Mesenchymal stem cell (in vitro differentiated cells and primary cell): ENCODE results near the gene RBFOX1.

Experiments used
- DNase-seq: peaks from one replicate; pipeline ENCODE4 v3.0.0-alpha.2; 2013
- H2AFZ ChIP-seq: one replicate; pipeline ENCODE4 v1.6.1; 2013; ENCODE audit warnings: low read depth, mild to moderate bottlenecking, control low read depth, inconsistent platforms, low read length, moderate library complexity
- H2AK5ac ChIP-seq: 2 replicates; pipeline ENCODE4 v1.6.1; 2013; ENCODE audit warnings: low read length, moderate library complexity, mild to moderate bottlenecking, inconsistent platforms; ENCODE audit not compliant: severe bottlenecking
- H2BK120ac ChIP-seq: one replicate; pipeline ENCODE4 v1.6.1; 2013; ENCODE audit warnings: low read depth, mild to moderate bottlenecking, inconsistent platforms, low read length, moderate library complexity
- H2BK12ac ChIP-seq, 2 experiments: one replicate each; pipeline ENCODE4 v1.6.1; 2013; ENCODE audit warnings: inconsistent platforms in 2 of 2, low read length in 2 of 2, mild to moderate bottlenecking in 2 of 2, moderate library complexity in 2 of 2, control low read depth in 1 of 2
- H2BK15ac ChIP-seq: one replicate; pipeline ENCODE4 v1.6.1; 2013; ENCODE audit warnings: mild to moderate bottlenecking, low read depth, inconsistent platforms; ENCODE audit not compliant: poor library complexity, severe bottlenecking
- H2BK5ac ChIP-seq: 2 replicates; pipeline ENCODE4 v1.6.1; 2013; ENCODE audit warnings: low read depth, mild to moderate bottlenecking, low read length, control low read depth, inconsistent platforms; ENCODE audit not compliant: poor library complexity, severe bottlenecking
- H3K14ac ChIP-seq, 2 experiments: one replicate each; pipeline ENCODE4 v1.6.1; 2013; ENCODE audit warnings: inconsistent platforms in 2 of 2, low read length in 2 of 2, control low read depth in 1 of 2, mild to moderate bottlenecking in 1 of 2, moderate library complexity in 1 of 2
- H3K18ac ChIP-seq, 2 experiments: one replicate each; pipeline ENCODE4 v1.6.1; 2013; ENCODE audit warnings: inconsistent platforms in 2 of 2, low read length in 2 of 2, control low read depth in 1 of 2, low read depth in 1 of 2, mild to moderate bottlenecking in 1 of 2
- H3K23ac ChIP-seq, 2 experiments: one replicate each; pipeline ENCODE4 v1.6.1; 2013; ENCODE audit warnings: inconsistent platforms in 2 of 2, low read length in 2 of 2, mild to moderate bottlenecking in 2 of 2, moderate library complexity in 2 of 2, control low read depth in 1 of 2
- H3K27ac ChIP-seq: 2 replicates; pipeline ENCODE4 v1.5.1; 2013; ENCODE audit warnings: mild to moderate bottlenecking, moderate library complexity, low read length, control low read depth, inconsistent platforms; ENCODE audit not compliant: poor library complexity, severe bottlenecking
- H3K27me3 ChIP-seq, 2 experiments: 2 replicates each; pipeline versions ENCODE4 v1.6.1 to v1.7.0; 2013; ENCODE audit warnings: low read length in 2 of 2, mild to moderate bottlenecking in 2 of 2, moderate library complexity in 2 of 2, control low read depth in 1 of 2, inconsistent platforms in 1 of 2; ENCODE audit not compliant: control insufficient read depth in 1 of 2, insufficient read depth in 1 of 2
- H3K36me3 ChIP-seq, 2 experiments: 2 replicates each; pipeline versions ENCODE4 v1.6.1 to v1.7.0; 2013; ENCODE audit warnings: low read length in 2 of 2, control low read depth in 1 of 2, inconsistent platforms in 1 of 2, low read depth in 1 of 2, mild to moderate bottlenecking in 1 of 2; ENCODE audit not compliant: insufficient read depth in 2 of 2, control insufficient read depth in 1 of 2
- H3K4ac ChIP-seq, 2 experiments: one replicate each; pipeline ENCODE4 v1.6.1; 2013; ENCODE audit warnings: inconsistent platforms in 2 of 2, low read length in 2 of 2, mild to moderate bottlenecking in 2 of 2, moderate library complexity in 2 of 2, control low read depth in 1 of 2, low read depth in 1 of 2
- H3K4me1 ChIP-seq: 2 replicates; pipeline ENCODE4 v1.6.1; 2013; ENCODE audit warnings: low read depth, low read length, control low read depth; ENCODE audit not compliant: control insufficient read depth, insufficient read depth
- H3K4me2 ChIP-seq: 2 replicates; pipeline ENCODE4 v1.6.1; 2013; ENCODE audit warnings: low read length, mild to moderate bottlenecking, inconsistent platforms; ENCODE audit not compliant: poor library complexity, severe bottlenecking
- H3K4me3 ChIP-seq, 2 experiments: 2 replicates each; pipeline versions ENCODE4 v1.5.1 to v1.7.0; 2013; ENCODE audit warnings: low read length in 2 of 2, mild to moderate bottlenecking in 2 of 2, control low read depth in 1 of 2, low read depth in 1 of 2; ENCODE audit not compliant: insufficient read depth in 1 of 2
- H3K79me1 ChIP-seq: replicated peaks from 2 replicates; pipeline ENCODE4 v1.6.1; 2013; ENCODE audit warnings: mild to moderate bottlenecking, control low read depth, low read length, inconsistent platforms; ENCODE audit not compliant: poor library complexity, severe bottlenecking
- H3K9ac ChIP-seq: 2 replicates; pipeline ENCODE4 v1.7.0; 2013; ENCODE audit warnings: mild to moderate bottlenecking, low read length, moderate library complexity
- H3K9me3 ChIP-seq: 2 replicates; pipeline ENCODE4 v1.7.0; 2013; ENCODE audit warnings: mild to moderate bottlenecking, low read length; ENCODE audit not compliant: control insufficient read depth
- H4K8ac ChIP-seq: one replicate; pipeline ENCODE4 v1.6.1; 2013; ENCODE audit warnings: inconsistent platforms, mild to moderate bottlenecking, low read length, moderate library complexity
- H4K91ac ChIP-seq: one replicate; pipeline ENCODE4 v1.6.1; 2013; ENCODE audit warnings: mild to moderate bottlenecking, low read length, inconsistent platforms
- WGBS: methylation state at CpG from one replicate; pipeline ENCODE4 v1.1.7; 2013; ENCODE audit warnings: mixed read lengths; 5-methylcytosine and 5-hydroxymethylcytosine counted together

RBFOX1 gene

GRCh38 chr16:7319514-7319913 is 13.1 kb upstream of the RBFOX1 start:
- no peak overlapping the region for H2AFZ ChIP-seq
- no peaks in the 10 kb centered on the region for H3K4me1 ChIP-seq
- no peak overlapping the region for H3K4me3 ChIP-seq
- no peak overlapping the region for H3K23ac ChIP-seq
- H3K4ac ChIP-seq: no peak overlapping the region
- H4K8ac ChIP-seq: no peak overlapping the region
- no peaks in the 10 kb centered on the region for H3K79me1 ChIP-seq
- 91% methylated on average over 4 of the region's 4 CpGs for WGBS
- H3K36me3 ChIP-seq: no peaks in the 10 kb centered on the region
- peaks cover 6% of the 10 kb centered on the region for H3K9me3 ChIP-seq
- no peak overlapping the region for H2BK5ac ChIP-seq
- no peak overlapping the region for H2BK120ac ChIP-seq
- H3K27ac ChIP-seq: no peak overlapping the region
- H2AK5ac ChIP-seq: no peak overlapping the region
- H3K4me2 ChIP-seq: no peak overlapping the region
- no peak overlapping the region for H4K91ac ChIP-seq
- H3K27me3 ChIP-seq: no peaks in the 10 kb centered on the region
- no peak overlapping the region for H3K9ac ChIP-seq
- H2BK12ac ChIP-seq: no peak overlapping the region
- no peak overlapping the region for H3K14ac ChIP-seq
- no peak overlapping the region for H3K18ac ChIP-seq
- no peak for DNase-seq
- no peak overlapping the region for H2BK15ac ChIP-seq

GRCh38 chr16:7321661-7322060 is 11.0 kb upstream of the RBFOX1 start:
- Histone ChIP-seq H3K18ac (no peak overlapping the region), H3K4me2 (no peak overlapping the region), H4K91ac (no peak overlapping the region), H2AFZ (no peak overlapping the region), H3K14ac (no peak overlapping the region), H3K27ac (no peak overlapping the region), H3K9ac (no peak overlapping the region), H3K9me3 (peaks cover 6% of the 10 kb centered on the region), H3K4me1 (no peaks in the 10 kb centered on the region), H3K23ac (no peak overlapping the region), H4K8ac (no peak overlapping the region), H3K27me3 (no peaks in the 10 kb centered on the region), H3K4me3 (no peak overlapping the region), H2AK5ac (no peak overlapping the region), H3K79me1 (no peaks in the 10 kb centered on the region), H3K36me3 (no peaks in the 10 kb centered on the region), H2BK5ac (no peak overlapping the region), H2BK120ac (no peak overlapping the region), H3K4ac (no peak overlapping the region), H2BK12ac (no peak overlapping the region), H2BK15ac (no peak overlapping the region)
- WGBS: 73% methylated on average over 1 of the region's 1 CpG
- no peak for DNase-seq

GRCh38 chr16:7324321-7324720 is 8.3 kb upstream of the RBFOX1 start:
- Histone ChIP-seq H2BK120ac (no peak overlapping the region), H2AFZ (no peak overlapping the region), H3K4me1 (no peaks in the 10 kb centered on the region), H3K27ac (no peak overlapping the region), H2BK12ac (no peak overlapping the region), H3K9ac (no peak overlapping the region), H3K14ac (no peak overlapping the region), H3K4me2 (no peak overlapping the region), H3K79me1 (no peaks in the 10 kb centered on the region), H3K9me3 (peaks cover 6% of the 10 kb centered on the region), H2BK5ac (no peak overlapping the region), H4K8ac (no peak overlapping the region), H3K36me3 (no peaks in the 10 kb centered on the region), H3K4ac (no peak overlapping the region), H3K18ac (no peak overlapping the region), H2AK5ac (no peak overlapping the region), H4K91ac (no peak overlapping the region), H2BK15ac (no peak overlapping the region), H3K4me3 (no peak overlapping the region), H3K23ac (no peak overlapping the region), H3K27me3 (no peaks in the 10 kb centered on the region)
- no peak for DNase-seq
- 24% methylated on average over 3 of the region's 3 CpGs for WGBS

- H2BK15ac ChIP-seq: no peak overlapping the region
- no peak overlapping the region for H2BK12ac ChIP-seq
- H2BK5ac ChIP-seq: no peak overlapping the region
- H4K8ac ChIP-seq: no peak overlapping the region
- H4K91ac ChIP-seq: no peak overlapping the region
- no peak overlapping the region for H3K18ac ChIP-seq
- no peak overlapping the region for H3K14ac ChIP-seq
- H3K9me3 ChIP-seq: no peaks in the 10 kb centered on the region
- no peak overlapping the region for H3K4me2 ChIP-seq
- no peaks in the 10 kb centered on the region for H3K36me3 ChIP-seq
- DNase-seq: no peak
- H3K27me3 ChIP-seq: no peaks in the 10 kb centered on the region
- H2BK120ac ChIP-seq: no peak overlapping the region
- WGBS: 88% methylated on average over 3 of the region's 3 CpGs
- H3K27ac ChIP-seq: no peak overlapping the region
- no peak overlapping the region for H3K4me3 ChIP-seq
- H3K23ac ChIP-seq: no peak overlapping the region
- H2AK5ac ChIP-seq: no peak overlapping the region
- no peak overlapping the region for H3K9ac ChIP-seq
- H2AFZ ChIP-seq: no peak overlapping the region
- H3K79me1 ChIP-seq: no peaks in the 10 kb centered on the region
- no peaks in the 10 kb centered on the region for H3K4me1 ChIP-seq
- H3K4ac ChIP-seq: no peak overlapping the region
Measured at GRCh38 chr16:7325834-7326233, 6.8 kb upstream of the RBFOX1 start.
